GM12891 (cell line): ENCODE measurements around the gene OVOL2.

ENCODE experiments used
- DNase-seq: peaks from one replicate; pipeline ENCODE4 v3.0.0; 2011; ENCODE audit warnings: low spot score; ENCODE audit not compliant: insufficient read length
- FAIRE-seq: peaks from 2 replicates; lab custom pipeline; 2011; peaks lifted over from hg19 to GRCh38; lab: Jason Lieb, UNC
- PAX5 ChIP-seq: IDR thresholded peaks from 2 replicates; pipeline ENCODE4 v1.6.1; 2011; ENCODE audit warnings: low read length, moderate library complexity, mild to moderate bottlenecking; ENCODE audit not compliant: insufficient read depth, severe bottlenecking
- POLR2A ChIP-seq: IDR thresholded peaks from 2 replicates; pipeline ENCODE4 v1.6.1; 2011; ENCODE audit warnings: low read depth, low read length, control low read depth
- POLR2AphosphoS5 ChIP-seq: IDR thresholded peaks from 2 replicates; pipeline ENCODE4 v1.6.1; 2011; ENCODE audit warnings: low read depth, low read length, control low read depth
- POU2F2 ChIP-seq: IDR thresholded peaks from 2 replicates; pipeline ENCODE4 v1.6.1; 2011; ENCODE audit warnings: low read depth, mild to moderate bottlenecking, control low read depth, low read length, moderate library complexity
- SPI1 ChIP-seq: IDR thresholded peaks from 2 replicates; pipeline ENCODE4 v1.6.1; 2011; ENCODE audit warnings: low read depth, low read length, control low read depth
- TAF1 ChIP-seq: IDR thresholded peaks from 2 replicates; pipeline ENCODE4 v1.6.1; 2011; ENCODE audit warnings: low read depth, low read length, control low read depth

OVOL2 gene

GRCh38 chr20:17992224-17992637 is 65.5 kb downstream of the OVOL2 start:
- no peak for TF ChIP-seq PAX5
- no peak for TF ChIP-seq SPI1
- TF ChIP-seq POU2F2: no peak
- FAIRE-seq: no peak
- no peak for DNase-seq

GRCh38 chr20:17990278-17990972 is 67.3 kb downstream of the OVOL2 start:
- DNase-seq: no peak
- TF ChIP-seq POLR2A (no peak), SPI1 (no peak), POLR2AphosphoS5 (no peak), TAF1 (no peak), POU2F2 (no peak), PAX5 (no peak)

DNA sequence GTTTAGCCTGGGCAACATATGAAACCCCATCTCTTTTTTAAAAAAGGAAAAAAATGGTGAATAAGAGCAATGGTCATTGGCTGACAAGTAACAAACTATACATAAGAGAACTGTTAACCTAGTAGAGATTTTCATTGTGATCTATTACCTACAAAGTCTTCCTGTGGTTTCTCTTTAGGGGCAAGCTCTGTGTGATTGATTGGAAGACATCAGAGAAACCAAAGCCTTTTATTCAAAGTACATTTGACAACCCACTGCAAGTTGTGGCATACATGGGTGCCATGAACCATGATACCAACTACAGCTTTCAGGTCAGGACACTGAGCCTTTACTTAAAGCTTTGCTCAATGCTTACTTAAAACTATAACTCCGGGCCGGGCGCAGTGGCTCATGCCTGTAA is 69.7 kb downstream of the OVOL2 start:
- TF ChIP-seq SPI1 (no peak), POLR2AphosphoS5 (no peak), PAX5 (no peak), TAF1 (no peak), POU2F2 (no peak), POLR2A (no peak)

More at GRCh38 chr20:17990278-17990972, 67.3 kb downstream of the OVOL2 start:
- FAIRE-seq: no peak

DNA sequence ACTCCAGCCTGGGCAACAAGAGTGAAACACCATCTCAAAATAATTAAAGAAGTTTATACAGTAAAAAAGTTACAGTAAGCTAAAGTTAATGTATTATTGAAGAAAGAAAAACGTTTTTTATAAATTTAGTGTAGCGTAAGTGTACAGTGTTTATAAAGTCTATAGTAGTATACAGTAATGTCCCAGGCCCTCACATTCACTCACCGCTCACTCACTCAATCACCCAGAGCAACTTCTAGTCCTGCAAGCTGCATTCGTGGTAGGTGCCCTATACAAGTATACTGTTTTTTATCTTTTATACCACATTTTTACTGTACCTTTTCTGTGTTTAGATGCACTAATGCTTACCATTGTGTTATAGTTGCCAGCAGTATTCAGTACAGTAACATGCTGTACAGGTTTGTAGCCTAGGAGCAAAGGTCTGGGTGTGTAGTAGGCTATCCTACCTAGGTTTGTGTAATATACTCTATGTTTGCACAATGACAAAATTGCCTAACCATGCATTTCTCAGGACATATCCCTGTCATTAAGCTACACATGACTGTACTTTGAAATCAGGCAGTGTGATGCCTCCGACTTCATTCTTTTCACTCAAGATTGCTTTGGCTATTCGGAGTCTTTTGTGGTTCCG is 72.2 kb downstream of the OVOL2 start:
- TF ChIP-seq POLR2AphosphoS5 (no peak), POLR2A (no peak), PAX5 (no peak), SPI1 (no peak), TAF1 (no peak), POU2F2 (no peak)

More for the DNA sequence above, 69.7 kb downstream of the OVOL2 start:
- no peak for FAIRE-seq
- DNase-seq: no peak

DNA sequence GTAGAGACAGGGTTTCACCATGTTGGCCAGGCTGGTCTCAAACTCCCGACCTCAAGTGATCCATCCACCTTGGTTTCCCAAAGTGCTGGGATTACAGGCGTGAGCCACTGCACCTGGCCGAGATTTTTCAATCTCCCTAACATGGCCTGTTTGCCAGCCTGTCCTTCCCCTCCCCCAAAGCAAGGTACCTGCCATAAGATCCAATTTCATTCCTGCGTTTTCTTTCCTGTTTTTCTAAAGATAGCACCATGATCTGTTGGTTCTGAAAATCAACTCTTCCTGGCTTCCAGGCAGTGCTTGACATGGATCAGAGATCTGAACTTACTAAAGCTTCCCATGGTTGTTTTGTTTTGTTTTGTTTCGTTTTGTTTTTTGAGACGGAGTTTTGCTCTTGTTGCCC is 81.4 kb downstream of the OVOL2 start:
- DNase-seq (no peak), FAIRE-seq (no peak)
- no peak for TF ChIP-seq SPI1
- TF ChIP-seq POLR2AphosphoS5: no peak
- no peak for TF ChIP-seq PAX5
- TF ChIP-seq POLR2A: no peak
- TF ChIP-seq POU2F2: no peak
- TF ChIP-seq TAF1: no peak

More for the DNA sequence above, 72.2 kb downstream of the OVOL2 start:
- FAIRE-seq (no peak), DNase-seq (no peak)
